Measurements from ENCODE around the gene DYRK3. TPM values are rescaled to one million over a fixed set of nuclear protein-coding genes. Genes with fewer than 3 reads are reported as not detected.

Gene DYRK3
- polyA plus RNA-seq, 1 donor (not counting 4 experiments of a cell fraction or from before 2014, with no cell fraction given): 15.0 TPM

DNA sequence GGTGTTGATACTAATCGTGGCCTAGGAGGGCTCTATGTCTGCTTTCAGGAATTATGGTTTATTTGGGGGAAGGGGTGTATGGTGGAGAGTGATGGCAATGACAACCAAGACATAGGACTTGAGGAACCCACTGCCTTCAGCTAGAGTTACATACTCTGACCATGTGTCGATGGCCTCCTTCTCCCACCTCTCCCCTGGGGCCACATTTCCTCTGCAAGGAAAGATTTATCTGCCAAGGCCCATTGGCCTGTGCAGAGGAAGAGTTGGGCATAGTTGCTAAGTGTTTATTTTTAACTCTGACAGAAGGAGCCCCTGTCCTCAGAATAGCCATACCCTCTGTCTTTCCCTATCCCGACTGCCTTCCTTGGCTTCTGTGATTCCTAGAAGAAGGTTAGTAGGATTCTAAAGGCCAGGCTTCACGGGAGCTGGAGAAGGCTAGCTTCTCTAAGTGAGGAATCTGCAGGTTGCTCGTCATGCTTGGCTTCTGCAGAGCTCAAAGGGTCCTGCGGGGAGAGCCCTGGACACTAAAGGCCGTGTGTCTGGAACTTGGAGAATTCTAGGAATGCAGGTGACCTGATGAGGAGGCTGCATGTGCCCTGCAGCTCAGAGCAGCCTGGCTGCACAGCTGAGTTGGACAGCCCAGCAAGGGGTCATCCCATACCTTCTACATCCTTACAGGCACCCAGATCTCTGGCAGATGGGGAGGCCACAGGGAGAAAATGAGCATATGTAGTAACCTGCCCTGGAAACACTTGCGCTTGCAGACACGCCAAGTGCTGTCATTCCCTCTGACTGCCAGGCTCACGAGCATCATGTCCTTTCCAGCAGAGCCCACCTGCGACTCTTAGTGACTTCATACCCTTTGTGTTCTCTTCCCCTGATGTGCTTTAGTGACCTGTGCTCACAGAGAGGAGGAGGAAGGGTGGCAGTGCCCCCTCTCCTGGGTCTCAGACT lies 59.1 kb downstream of the DYRK3 start:
- FAIRE-seq: no peak
- Histone ChIP-seq H2AFZ (ENCODE audit: control insufficient read depth, low read length) (no peak overlapping the region), H3K9ac (ENCODE audit: control insufficient read depth, extremely low read depth, insufficient read depth, low read length) (no peak overlapping the region), H3K9me1 (ENCODE audit: control insufficient read depth, extremely low read depth, insufficient read depth, low read length) (peaks cover 11% of the 10 kb centered on the region), H3K4me1 (ENCODE audit: control insufficient read depth, extremely low read depth, insufficient read depth, low read length) (peaks cover 4% of the 10 kb centered on the region), H4K20me1 (ENCODE audit: control insufficient read depth, extremely low read depth, insufficient read depth, low read length) (peaks cover 43% of the 10 kb centered on the region), H3K4me3 (ENCODE audit: control insufficient read depth in 2 of 3, extremely low read depth in 1 of 3, insufficient read depth in 2 of 3, low read depth in 1 of 3, low read length in 3 of 3) (no peak overlapping the region), H3K27me3 (ENCODE audit: control insufficient read depth, extremely low read depth, insufficient read depth, low read length) (no peaks in the 10 kb centered on the region), H3K9me3 (ENCODE audit: control insufficient read depth, low read depth, low read length) (no peaks in the 10 kb centered on the region), H3K27ac (ENCODE audit: control insufficient read depth, insufficient read depth, low read length) (no peak overlapping the region), H3K4me2 (ENCODE audit: control insufficient read depth, extremely low read depth, insufficient read depth, low read depth, low read length) (no peak overlapping the region), H3K36me3 (ENCODE audit: control insufficient read depth in 2 of 2, extremely low read depth in 1 of 2, insufficient read depth in 2 of 2, low read length in 2 of 2) (peaks cover 11% of the 10 kb centered on the region in 2 experiments), H3K79me2 (ENCODE audit: control insufficient read depth, insufficient read depth, low read length) (peaks cover 99% of the 10 kb centered on the region)
- dilution Hi-C loops (cut with MboI; ENCODE audit: extremely low pct_ligation_motif_present, low sequenced_read_pairs): no loop called here
- no peak for DNase-seq (ENCODE audit: low read depth, low spot score)
- no peak for TF ChIP-seq EZH2 (IDR thresholded peaks at IDR 0.05; ENCODE audit: low read length)
- TF ChIP-seq, protein P1, sequence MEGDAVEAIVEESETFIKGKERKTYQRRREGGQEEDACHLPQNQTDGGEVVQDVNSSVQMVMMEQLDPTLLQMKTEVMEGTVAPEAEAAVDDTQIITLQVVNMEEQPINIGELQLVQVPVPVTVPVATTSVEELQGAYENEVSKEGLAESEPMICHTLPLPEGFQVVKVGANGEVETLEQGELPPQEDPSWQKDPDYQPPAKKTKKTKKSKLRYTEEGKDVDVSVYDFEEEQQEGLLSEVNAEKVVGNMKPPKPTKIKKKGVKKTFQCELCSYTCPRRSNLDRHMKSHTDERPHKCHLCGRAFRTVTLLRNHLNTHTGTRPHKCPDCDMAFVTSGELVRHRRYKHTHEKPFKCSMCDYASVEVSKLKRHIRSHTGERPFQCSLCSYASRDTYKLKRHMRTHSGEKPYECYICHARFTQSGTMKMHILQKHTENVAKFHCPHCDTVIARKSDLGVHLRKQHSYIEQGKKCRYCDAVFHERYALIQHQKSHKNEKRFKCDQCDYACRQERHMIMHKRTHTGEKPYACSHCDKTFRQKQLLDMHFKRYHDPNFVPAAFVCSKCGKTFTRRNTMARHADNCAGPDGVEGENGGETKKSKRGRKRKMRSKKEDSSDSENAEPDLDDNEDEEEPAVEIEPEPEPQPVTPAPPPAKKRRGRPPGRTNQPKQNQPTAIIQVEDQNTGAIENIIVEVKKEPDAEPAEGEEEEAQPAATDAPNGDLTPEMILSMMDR (optimal IDR thresholded peaks at IDR 0.05 in 1 of 3, IDR thresholded peaks at IDR 0.05 in 1 of 3, conservative IDR thresholded peaks at IDR 0.05 in 1 of 3; ENCODE audit: extremely low read depth in 1 of 3, insufficient read depth in 2 of 3, low read length in 3 of 3): no peak

DNA sequence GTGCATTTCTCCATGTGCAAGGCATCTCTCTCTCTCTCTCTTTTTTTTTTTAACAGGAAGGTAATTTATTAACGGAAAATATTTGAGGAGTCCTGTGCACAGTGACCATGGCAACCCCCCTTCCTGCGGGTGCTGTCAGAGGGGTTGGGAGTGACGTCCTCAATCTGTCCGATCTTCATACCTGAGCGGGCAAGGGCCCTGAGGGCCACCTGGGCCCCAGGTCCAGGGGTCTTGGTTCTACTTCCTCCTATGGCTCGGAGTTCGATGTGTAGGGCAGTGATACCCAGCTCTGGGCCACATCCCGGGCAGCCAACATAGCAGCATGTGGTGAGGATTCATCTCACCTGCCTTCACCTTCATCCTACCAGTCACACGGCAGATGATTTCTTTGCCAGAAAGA lies 60.4 kb downstream of the DYRK3 start:
- H3K9ac ChIP-seq (ENCODE audit: control insufficient read depth, extremely low read depth, insufficient read depth, low read length): no peak overlapping the region
- H3K9me1 ChIP-seq (ENCODE audit: control insufficient read depth, extremely low read depth, insufficient read depth, low read length): peaks cover 3% of the 10 kb centered on the region
- no peaks in the 10 kb centered on the region for H3K4me1 ChIP-seq (ENCODE audit: control insufficient read depth, extremely low read depth, insufficient read depth, low read length)
- H3K4me2 ChIP-seq (ENCODE audit: control insufficient read depth, extremely low read depth, insufficient read depth, low read depth, low read length): no peak overlapping the region
- DNase-seq (ENCODE audit: low read depth, low spot score): no peak
- no peak overlapping the region for H3K4me3 ChIP-seq (ENCODE audit: control insufficient read depth in 2 of 3, extremely low read depth in 1 of 3, insufficient read depth in 2 of 3, low read depth in 1 of 3, low read length in 3 of 3)
- H3K27me3 ChIP-seq (ENCODE audit: control insufficient read depth, extremely low read depth, insufficient read depth, low read length): no peaks in the 10 kb centered on the region
- no peak overlapping the region for H2AFZ ChIP-seq (ENCODE audit: control insufficient read depth, low read length)
- H3K27ac ChIP-seq (ENCODE audit: control insufficient read depth, insufficient read depth, low read length): no peak overlapping the region
- TF ChIP-seq, protein P1 (optimal IDR thresholded peaks at IDR 0.05 in 1 of 3, IDR thresholded peaks at IDR 0.05 in 1 of 3, conservative IDR thresholded peaks at IDR 0.05 in 1 of 3; ENCODE audit: extremely low read depth in 1 of 3, insufficient read depth in 2 of 3, low read length in 3 of 3): no peak
- no peak for TF ChIP-seq EZH2 (IDR thresholded peaks at IDR 0.05; ENCODE audit: low read length)
- peaks cover 98% of the 10 kb centered on the region for H3K79me2 ChIP-seq (ENCODE audit: control insufficient read depth, insufficient read depth, low read length)
- no peak for FAIRE-seq
- H4K20me1 ChIP-seq (ENCODE audit: control insufficient read depth, extremely low read depth, insufficient read depth, low read length): peaks cover 30% of the 10 kb centered on the region
- dilution Hi-C loops (cut with MboI; ENCODE audit: extremely low pct_ligation_motif_present, low sequenced_read_pairs): no loop called here
- H3K9me3 ChIP-seq (ENCODE audit: control insufficient read depth, low read depth, low read length): no peaks in the 10 kb centered on the region
- H3K36me3 ChIP-seq (ENCODE audit: control insufficient read depth in 2 of 2, extremely low read depth in 1 of 2, insufficient read depth in 2 of 2, low read length in 2 of 2): peaks cover 11% of the 10 kb centered on the region in 2 experiments

Measured in keratinocyte (primary cell).